Measurements from ENCODE around the gene FBXL17. TPM values are rescaled to one million over a fixed set of nuclear protein-coding genes. Genes with fewer than 3 reads are reported as not detected.

FBXL17 gene
- total RNA-seq, 1 experiment from 2014 or later = 4.9 TPM

- in situ Hi-C loops (cut with HindIII; ENCODE audit: low pct_unique_long_range_greater_than_20kb, low sequenced_read_pairs) = no loop called here
- DNase-seq (ENCODE audit: low read depth) = no peak
Observed at GRCh38 chr5:108001222-108001621, 380.7 kb downstream of the FBXL17 start.

GRCh38 chr5:107997338-107997980 lies 384.4 kb downstream of the FBXL17 start:
- in situ Hi-C loops (cut with HindIII; ENCODE audit: low pct_unique_long_range_greater_than_20kb, low sequenced_read_pairs) = no loop called here

GRCh38 chr5:107993341-107993740 lies 388.6 kb downstream of the FBXL17 start:
- in situ Hi-C loops (cut with HindIII; ENCODE audit: low pct_unique_long_range_greater_than_20kb, low sequenced_read_pairs) = no loop called here
- DNase-seq (ENCODE audit: low read depth) = no peak

More at GRCh38 chr5:107997338-107997980, 384.4 kb downstream of the FBXL17 start:
- peak; percentile 52 for DNase-seq (ENCODE audit: low read depth)

DNA sequence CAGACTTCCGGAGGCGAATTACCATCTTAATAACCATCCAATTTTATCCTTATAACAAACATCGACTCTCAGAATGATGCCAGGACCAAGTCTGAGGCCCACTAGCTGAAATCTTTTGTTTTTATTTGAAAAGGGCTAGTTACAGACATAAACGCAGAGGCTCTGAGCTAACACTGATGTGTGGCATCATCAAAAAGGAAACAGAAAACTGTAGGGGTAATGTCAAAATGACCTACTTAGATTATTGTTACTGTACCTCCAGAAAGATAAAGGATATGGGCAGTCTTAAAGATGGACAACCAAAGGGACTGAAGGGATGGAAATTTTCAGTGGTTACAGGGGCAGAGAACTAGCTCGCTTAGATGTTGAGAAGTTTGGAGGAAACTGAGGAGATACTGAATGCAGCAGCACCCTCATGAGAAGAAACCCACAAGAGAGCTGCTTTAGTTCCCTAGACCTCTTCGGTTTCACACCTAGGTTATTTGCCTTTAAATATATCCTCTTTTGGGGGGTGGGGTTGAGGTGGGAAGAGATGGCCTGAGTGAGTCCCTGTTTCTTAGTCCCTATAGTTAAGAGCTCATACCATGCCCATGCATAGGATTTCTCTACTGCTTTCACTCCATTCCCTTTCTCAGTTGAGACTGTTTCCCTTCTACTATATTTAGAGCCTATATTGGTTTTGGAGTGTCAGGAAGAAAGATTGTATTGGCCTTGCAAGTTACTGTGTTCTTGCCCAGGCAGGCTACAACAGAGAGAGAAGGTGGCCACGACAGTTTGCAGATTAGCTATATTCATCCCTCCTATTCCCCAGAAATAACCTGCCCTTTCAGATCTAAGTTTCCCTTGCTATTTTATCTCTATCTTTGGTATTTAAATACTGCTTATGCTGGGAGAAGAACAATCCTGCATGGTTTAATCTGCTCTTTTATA lies 390.8 kb downstream of the FBXL17 start:
- DNase-seq (ENCODE audit: low read depth) = no peak
- in situ Hi-C loops (cut with HindIII; ENCODE audit: low pct_unique_long_range_greater_than_20kb, low sequenced_read_pairs) = no loop called here

DNA sequence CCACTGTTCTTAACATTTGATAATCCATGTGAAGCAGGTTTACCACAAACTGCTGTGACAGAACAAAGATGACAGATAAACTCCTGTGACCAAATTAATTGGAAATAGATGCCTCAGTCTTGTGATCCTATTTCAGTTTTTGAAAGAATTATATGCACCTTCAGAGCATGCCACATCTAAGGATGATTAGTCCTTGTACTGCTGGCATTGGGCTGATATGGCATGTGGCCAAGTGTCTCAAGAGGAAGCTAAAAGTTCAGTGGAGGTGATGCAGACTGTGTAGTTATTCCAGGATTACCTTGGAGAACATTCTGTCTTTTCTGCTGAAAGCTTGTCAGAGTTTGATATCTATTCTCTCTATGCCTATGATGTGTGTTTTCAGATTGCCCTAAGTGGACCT lies 396.8 kb downstream of the FBXL17 start:
- DNase-seq (ENCODE audit: low read depth) = no peak
- in situ Hi-C loops (cut with HindIII; ENCODE audit: low pct_unique_long_range_greater_than_20kb, low sequenced_read_pairs) = no loop called here

DNA sequence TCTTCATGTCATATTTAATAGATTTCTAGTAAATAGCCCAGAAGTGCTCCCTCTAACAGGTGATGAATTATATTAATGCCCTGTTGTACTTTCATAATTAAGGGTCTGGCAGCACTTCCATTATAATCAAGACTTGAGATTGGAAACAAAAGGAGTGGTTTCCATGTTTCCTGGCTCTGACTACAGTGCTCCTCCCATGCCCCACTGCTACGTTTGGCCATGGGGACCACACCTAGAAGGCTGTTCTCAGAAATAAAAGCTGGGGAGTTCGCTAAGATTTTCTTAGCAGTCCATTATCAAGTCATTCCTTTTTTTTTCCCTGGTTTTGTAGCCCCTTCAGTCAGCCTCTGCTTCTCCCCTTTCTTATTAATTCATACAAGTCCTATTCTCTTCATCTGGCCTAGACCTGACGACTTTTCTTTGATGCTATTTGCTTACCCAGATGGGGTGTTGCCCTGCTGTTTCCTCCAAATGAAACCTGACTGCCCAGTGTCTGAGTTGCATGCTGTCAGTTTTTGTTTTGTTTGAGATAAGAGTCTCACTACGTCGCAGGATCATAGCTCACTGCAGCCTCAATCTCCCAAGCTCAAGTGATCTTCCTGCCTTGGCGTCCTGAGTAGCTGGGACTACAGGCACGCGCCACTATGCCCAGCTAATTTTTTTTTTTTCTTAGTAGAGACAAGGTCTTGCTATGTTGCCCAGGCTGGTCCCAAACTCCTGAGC lies 399.0 kb downstream of the FBXL17 start:
- no peak for DNase-seq (ENCODE audit: low read depth)
- in situ Hi-C loops (cut with HindIII; ENCODE audit: low pct_unique_long_range_greater_than_20kb, low sequenced_read_pairs) = no loop called here

DNA sequence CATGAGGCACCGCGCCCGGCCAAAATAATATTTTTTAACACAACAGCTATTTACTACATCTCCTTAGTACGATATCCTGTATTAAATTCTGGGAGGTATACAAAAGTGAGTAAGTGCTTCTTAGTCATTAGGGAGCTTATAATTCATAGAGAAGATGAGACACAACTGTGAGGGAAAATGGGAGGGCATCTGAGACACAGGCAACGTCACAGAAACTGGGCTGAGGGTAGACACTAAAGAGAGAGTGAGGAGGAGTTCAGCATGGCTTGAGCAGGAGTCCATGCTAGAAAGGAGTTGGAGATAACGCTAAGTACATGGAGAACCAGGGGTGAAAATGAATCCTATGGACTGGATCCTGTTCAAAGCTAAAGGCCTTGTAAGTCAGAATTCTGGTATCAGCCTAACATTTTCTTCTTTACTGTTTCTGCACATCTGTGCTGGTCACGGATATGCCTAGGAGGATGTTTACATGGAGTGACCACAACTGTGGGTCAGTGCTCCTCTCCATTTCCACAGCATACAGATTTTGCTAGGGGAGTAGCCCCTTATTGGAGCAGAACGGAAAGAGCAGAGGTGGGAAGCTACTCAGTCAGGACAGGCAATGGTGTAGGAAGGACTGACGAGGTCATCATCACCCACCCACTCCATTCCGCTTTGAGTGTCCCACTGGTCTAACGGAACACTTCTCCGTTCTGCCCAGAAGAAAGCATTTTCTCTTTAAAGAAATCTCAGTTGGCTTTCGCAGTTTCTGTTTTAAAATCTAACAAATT lies 400.8 kb downstream of the FBXL17 start:
- in situ Hi-C loops (cut with HindIII; ENCODE audit: low pct_unique_long_range_greater_than_20kb, low sequenced_read_pairs) = no loop called here
- DNase-seq (ENCODE audit: low read depth) = no peak

- in situ Hi-C loops (cut with HindIII; ENCODE audit: low pct_unique_long_range_greater_than_20kb, low sequenced_read_pairs) = no loop called here
Observed at GRCh38 chr5:107979900-107980299, 402.0 kb downstream of the FBXL17 start.

DNA sequence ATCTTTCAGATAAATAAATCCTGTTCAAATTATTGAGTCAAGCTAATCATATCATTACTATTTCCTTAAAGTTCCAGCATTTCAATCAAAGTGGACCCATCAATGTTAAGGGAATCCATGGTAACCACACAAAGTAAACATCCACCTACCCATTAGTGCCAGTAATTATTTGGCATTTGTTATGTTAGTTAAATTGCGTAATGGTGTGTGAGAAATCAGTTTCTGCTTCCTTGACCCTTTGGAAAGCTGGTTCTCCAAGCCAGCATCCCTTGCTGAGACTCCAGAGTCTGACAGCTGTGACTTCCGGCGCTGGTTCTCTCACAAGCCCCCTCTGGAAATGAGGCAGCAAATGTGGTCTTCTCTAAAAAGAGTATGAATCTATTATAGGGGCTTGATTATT lies 402.6 kb downstream of the FBXL17 start:
- in situ Hi-C loops (cut with HindIII; ENCODE audit: low pct_unique_long_range_greater_than_20kb, low sequenced_read_pairs) = no loop called here
- no peak for DNase-seq (ENCODE audit: low read depth)

More at GRCh38 chr5:107979900-107980299, 402.0 kb downstream of the FBXL17 start:
- DNase-seq (ENCODE audit: low read depth) = no peak

- no peak for DNase-seq (ENCODE audit: low read depth)
- in situ Hi-C loops (cut with HindIII; ENCODE audit: low pct_unique_long_range_greater_than_20kb, low sequenced_read_pairs) = no loop called here
Observed at GRCh38 chr5:107977550-107978071, 404.3 kb downstream of the FBXL17 start.

DNA sequence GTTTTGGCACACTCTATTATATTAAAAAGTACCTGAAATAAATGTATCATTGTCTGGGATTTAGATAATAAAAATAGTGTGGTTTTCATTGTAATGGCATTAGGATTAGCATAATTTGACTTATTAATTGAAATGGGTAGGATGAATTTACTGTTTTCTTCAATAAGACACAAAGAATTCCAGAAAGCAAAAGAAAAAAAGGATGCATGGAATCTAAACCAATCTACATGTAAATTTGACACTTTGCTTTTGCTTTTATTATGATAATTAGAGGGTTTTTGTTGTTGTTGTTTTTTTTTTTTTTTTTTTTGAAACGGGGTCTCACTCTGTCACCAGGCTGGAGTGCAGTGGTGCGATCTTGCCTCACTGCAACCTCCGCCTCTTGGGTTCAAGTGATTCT lies 406.3 kb downstream of the FBXL17 start:
- in situ Hi-C loops (cut with HindIII; ENCODE audit: low pct_unique_long_range_greater_than_20kb, low sequenced_read_pairs) = no loop called here
- DNase-seq (ENCODE audit: low read depth) = no peak

GRCh38 chr5:107971846-107972245 lies 410.1 kb downstream of the FBXL17 start:
- DNase-seq (ENCODE audit: low read depth) = no peak
- in situ Hi-C loops (cut with HindIII; ENCODE audit: low pct_unique_long_range_greater_than_20kb, low sequenced_read_pairs) = no loop called here

DNA sequence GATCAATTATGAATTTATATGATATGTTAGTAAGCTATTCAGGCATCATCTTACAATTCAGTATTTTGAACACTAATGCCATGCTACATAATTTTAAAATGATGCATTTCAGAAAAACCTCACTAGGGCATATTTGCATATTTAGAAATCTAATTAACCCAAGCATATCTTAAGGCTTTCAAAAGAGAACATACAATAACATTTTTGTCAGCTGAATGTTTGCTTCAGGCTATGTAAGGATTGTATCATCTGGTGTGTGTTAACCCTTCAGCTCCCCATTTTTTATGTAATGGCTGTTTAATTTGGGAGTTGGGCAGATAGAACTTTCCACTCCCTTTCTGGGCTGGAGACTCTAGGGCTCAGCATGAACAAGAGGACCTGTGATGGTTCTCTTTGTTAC lies 412.1 kb downstream of the FBXL17 start:
- in situ Hi-C loops (cut with HindIII; ENCODE audit: low pct_unique_long_range_greater_than_20kb, low sequenced_read_pairs) = no loop called here
- no peak for DNase-seq (ENCODE audit: low read depth)

- no peak for DNase-seq (ENCODE audit: low read depth)
Observed at GRCh38 chr5:107968998-107969397, 412.9 kb downstream of the FBXL17 start.

DNA sequence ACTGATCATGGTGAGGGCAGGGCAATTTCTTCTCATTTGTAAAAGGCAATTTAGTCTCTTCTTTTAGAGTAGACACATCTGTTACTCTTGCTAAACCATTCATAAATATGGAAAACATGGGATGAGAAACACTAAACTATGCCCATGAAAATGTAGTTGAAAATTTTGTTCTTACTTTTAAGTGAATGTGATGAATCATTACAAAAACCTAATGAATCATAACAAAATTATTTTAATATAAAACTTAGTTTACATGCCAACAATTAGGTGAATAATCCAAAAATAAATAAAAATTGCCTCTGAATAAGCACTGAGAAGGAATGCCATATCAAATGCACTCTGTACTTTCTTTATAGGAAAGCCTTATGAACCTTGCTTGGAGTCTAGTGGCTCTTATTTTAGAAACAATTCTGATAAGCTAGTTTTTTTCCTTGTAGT lies 413.5 kb downstream of the FBXL17 start:
- DNase-seq (ENCODE audit: low read depth) = no peak
- in situ Hi-C loops (cut with HindIII; ENCODE audit: low pct_unique_long_range_greater_than_20kb, low sequenced_read_pairs) = no loop called here

More at GRCh38 chr5:107968998-107969397, 412.9 kb downstream of the FBXL17 start:
- in situ Hi-C loops (cut with HindIII; ENCODE audit: low pct_unique_long_range_greater_than_20kb, low sequenced_read_pairs) = no loop called here

GRCh38 chr5:107966201-107966600 lies 415.7 kb downstream of the FBXL17 start:
- in situ Hi-C loops (cut with HindIII; ENCODE audit: low pct_unique_long_range_greater_than_20kb, low sequenced_read_pairs) = no loop called here
- no peak for DNase-seq (ENCODE audit: low read depth)

DNA sequence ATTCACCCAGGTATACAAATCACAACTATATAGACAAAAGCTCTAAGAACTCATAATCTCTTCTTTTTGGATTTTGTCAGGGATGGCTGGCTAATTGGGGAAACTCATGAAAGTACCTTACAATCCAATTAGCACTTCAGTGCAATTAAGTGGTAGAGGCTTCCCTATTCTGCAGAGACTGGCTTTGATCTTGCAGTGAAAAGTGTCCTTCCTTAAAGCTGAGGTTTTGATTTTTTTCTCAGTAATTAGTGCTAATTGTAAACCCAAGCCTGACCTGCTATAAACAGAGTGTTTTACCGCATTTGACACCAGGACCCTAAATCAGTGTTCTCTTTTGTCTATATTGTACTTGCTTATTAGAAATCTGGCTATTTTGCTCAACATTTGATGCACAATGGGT lies 417.2 kb downstream of the FBXL17 start:
- no peak for DNase-seq (ENCODE audit: low read depth)
- in situ Hi-C loops (cut with HindIII; ENCODE audit: low pct_unique_long_range_greater_than_20kb, low sequenced_read_pairs) = no loop called here
